AG09319 (cell line): ENCODE data around the gene DNAJA2.

Source experiments
- DNase-seq: peaks from one replicate; pipeline ENCODE4 v3.0.0-alpha.2; 2010; ENCODE audit warnings: low read depth; ENCODE audit errors: extremely low read depth
- TF ChIP-seq, protein P1 (sequence below): IDR thresholded peaks from 2 replicates; pipeline ENCODE4 v1.5.1; 2011; ENCODE audit warnings: low read depth, mild to moderate bottlenecking, inconsistent platforms, low read length, moderate library complexity

DNAJA2 gene

DNA sequence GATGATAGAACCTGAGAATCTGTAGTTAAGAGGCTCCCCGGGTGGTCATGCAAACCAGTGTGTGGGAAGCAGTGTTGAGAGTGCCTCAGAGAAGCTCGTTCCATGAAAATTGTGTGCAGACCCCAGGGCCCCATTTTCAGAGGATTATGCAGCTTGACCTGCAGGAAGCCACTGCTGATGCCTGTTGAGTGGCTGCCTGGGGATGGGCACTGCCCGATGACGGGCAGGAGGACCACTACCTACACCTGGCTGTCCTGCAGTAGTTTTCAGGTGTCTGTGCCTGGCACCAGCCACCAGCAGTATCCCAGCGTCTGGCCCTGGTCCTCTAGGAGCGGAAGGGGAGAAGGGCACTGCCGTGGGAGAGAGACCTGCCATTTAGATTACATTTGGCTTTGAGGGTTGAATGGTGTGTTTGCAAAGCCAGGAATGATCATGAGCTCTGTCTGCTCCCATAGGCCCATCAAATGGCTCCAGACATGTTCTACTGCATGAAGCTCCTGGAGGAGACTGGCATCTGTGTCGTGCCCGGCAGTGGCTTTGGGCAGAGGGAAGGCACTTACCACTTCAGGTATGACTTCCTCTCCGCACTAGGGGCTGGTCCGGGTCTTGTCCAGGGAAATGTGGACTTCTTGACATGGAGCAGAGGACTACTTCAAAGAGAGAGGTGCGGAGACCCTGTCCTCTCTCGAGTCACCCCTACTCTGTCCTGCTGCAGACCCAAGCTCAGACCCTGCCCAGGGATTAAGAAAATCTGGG, 46.8 kb downstream of the DNAJA2 start:
- DNase-seq = no peak
- TF ChIP-seq, protein P1, sequence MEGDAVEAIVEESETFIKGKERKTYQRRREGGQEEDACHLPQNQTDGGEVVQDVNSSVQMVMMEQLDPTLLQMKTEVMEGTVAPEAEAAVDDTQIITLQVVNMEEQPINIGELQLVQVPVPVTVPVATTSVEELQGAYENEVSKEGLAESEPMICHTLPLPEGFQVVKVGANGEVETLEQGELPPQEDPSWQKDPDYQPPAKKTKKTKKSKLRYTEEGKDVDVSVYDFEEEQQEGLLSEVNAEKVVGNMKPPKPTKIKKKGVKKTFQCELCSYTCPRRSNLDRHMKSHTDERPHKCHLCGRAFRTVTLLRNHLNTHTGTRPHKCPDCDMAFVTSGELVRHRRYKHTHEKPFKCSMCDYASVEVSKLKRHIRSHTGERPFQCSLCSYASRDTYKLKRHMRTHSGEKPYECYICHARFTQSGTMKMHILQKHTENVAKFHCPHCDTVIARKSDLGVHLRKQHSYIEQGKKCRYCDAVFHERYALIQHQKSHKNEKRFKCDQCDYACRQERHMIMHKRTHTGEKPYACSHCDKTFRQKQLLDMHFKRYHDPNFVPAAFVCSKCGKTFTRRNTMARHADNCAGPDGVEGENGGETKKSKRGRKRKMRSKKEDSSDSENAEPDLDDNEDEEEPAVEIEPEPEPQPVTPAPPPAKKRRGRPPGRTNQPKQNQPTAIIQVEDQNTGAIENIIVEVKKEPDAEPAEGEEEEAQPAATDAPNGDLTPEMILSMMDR = no peak

DNA sequence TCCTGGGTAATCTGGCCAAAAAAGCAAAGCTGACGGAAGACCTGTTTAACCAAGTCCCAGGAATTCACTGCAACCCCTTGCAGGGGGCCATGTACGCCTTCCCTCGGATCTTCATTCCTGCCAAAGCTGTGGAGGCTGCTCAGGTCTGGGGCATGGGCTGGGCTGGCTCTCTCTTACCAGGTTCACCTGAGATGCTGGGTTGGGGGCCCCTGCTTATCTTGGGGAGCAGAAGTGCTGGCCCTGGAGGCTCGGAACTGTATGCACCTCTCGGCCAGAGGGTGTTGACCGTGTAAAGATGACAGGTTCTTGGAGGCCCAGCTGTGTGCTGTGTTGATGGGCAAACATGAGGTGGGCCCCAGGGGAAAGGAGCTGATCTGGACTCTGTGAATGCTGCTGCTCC, 49.1 kb downstream of the DNAJA2 start:
- TF ChIP-seq, protein P1 = no peak
- no peak for DNase-seq

DNA sequence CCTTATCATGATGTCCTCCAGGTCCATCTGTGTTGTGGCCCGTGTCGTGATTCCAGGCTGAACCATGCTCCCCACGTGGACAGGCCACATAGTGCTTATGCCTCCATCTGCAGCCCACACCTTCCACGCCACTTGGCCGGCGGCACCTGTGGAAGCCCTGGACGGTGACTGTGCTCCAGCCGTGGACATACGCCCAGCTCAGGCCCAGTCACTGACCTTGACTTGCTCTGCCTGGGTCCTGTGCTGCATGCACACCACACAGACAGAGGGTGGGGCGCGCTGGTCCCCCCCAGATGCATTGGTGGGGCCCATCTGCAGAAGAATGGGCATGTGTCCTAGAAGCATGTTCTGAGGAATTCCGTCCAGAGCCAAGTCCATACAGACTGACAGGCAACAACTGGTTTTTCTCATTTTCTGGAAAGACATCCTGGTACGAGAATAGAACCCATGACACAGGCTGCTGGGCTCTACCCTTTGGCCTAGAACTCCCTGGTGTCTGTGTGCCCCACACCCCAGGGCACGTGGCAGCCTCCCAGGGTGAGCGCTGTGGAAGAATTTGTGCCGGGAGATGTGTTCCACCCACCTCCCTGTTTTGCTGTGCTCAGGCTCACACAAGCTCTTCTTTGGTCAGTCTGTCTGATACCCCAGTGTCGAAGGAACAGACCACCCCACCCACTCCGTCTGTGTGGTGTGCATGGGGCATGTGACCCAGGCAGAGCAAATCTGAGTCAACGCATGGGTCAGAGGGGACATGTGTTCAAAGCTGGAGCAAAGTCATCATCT, 49.8 kb downstream of the DNAJA2 start:
- TF ChIP-seq, protein P1 = no peak

DNA sequence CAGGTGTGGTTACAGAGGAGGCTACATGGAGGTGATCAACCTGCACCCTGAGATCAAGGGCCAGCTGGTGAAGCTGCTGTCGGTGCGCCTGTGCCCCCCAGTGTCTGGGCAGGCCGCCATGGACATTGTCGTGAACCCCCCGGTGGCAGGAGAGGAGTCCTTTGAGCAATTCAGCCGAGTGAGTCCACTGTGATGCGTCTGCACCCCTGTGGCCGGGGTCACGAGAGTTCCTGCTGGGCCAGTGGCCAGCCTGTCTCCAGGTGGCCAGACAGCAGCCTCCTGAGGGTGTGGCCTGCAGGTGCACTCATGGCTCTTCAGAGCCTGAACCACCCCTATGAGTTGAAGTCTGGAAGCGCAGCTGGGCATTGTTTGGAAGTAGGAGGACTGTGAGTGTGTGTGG, 51.2 kb downstream of the DNAJA2 start:
- TF ChIP-seq, protein P1 = no peak
- no peak for DNase-seq

More for the DNA sequence above, 49.8 kb downstream of the DNAJA2 start:
- no peak for DNase-seq

DNA sequence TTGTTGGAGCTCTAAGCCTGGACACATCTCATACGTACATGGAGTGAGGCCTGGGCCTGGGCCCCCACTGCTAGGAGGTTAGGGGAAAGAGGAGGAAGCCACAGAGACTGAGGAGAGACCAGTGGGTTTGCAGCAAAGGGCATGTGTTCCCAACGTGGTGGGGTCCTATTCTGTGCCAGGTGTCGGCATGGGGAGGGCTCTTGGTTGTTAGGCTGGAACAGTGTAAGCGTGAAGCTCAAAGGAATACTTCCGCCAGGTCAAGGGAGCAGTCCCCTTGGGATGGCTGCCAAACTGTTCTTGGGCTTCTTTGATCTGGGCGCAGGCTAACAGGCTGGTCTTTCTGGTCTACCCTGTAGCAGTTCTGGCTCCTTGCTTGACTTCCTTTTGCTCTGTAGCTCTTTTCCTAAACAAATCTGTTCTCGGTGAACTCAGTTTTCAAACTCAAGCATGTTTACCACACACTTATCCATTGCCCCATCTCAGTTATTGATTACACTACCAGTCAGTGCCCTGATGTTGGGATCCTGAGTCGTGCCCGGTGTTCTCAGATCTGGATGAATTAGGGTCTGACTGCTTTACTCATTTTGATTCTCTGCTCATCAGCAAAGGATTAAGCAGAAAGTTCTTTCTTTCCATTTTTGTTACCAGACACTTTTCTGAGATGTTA, 52.9 kb downstream of the DNAJA2 start:
- DNase-seq = no peak
- TF ChIP-seq, protein P1 = no peak

DNA sequence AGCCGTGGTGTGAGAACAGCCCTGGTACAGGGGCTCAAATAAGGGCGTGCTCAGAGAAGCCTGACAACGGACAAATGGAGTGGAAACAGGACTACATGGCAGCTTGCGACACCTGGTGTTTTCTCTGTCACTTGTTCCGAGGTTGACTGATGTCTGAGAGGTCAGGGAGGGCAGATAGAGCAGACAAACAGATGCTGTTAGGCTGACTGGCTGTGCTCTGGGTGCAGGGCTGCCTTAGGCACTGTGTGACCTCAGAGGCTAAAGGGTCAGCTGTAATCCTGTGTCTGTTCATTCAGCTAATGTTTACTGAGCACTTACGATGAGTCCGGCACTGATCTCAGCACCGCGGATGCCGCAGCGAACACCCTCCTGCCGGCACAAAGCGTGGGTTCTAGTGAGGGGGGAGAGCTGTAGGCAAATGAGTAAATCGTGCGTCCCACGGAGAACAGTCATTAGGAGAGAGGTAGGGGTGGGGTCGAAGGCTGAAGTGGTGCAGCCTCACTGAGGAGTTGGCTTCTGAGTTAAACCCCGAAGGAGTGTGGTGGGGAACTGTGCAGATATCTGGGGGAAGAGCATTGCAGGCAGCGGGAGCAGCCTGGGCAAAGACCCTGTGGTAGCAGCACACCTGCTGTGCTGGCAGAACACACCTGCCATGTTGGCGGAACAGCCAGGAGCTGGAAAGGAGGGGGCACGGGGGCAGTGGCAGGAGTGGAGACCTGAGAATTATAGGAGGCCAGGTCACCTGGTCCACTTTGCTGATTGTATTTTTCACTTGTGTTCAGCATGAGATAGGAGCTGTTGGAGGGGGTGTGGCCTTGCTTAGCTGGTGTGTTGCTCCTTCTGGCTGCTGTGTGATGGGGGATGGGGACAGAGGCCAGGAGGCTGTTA, 54.3 kb downstream of the DNAJA2 start:
- no peak for DNase-seq
- TF ChIP-seq, protein P1 = no peak
